ENCODE measurements around the gene SPINK4.

The SPINK4 gene

DNA sequence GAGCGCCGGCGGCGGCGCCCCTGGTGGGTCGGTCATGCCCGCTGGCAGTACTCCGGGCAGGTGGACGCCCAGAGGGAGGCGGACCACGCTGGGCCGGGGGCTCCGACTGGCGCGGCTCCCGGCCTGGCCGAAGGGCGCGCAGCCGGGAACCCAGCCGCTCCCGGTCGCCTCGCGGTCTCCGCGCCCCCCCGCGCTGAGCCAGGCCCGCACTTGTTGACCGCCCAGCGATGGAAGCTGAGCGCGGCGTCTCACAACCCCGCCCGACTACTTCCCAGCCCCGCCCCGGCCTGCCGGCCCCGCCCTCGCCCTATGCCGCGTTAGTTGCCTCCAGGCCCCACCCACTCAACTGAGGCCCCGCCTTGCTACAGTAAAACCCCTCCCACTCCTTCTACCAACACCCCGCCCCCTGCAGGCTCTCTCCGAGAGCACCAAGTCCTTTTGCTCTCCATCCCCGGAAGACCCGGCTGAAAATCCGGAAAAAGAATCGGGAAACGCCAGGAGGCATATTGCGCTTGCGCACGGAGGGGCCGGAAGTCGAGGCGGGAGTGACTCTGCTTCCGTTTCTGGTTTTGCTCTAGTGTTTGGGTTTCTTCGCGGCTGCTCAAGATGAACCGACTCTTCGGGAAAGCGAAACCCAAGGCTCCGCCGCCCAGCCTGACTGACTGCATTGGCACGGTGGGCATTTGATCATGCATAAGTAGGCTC, 24.7 kb downstream of the SPINK4 start, which contains the start of the genes BAG1 and CHMP5:
Gene BAG1 (minus strand): TSS at position 236 of the 705 bp plus-strand sequence.
Gene CHMP5 (plus strand): TSS at position 577 of the 705 bp plus-strand sequence. CDS start 30 bp downstream, at position 607.
- Mint-ChIP-seq H3K4me3 (peak within 1 kb of the TSS; percentile 90), H3K4me1 (peaks cover 40% of the 10 kb centered on the region), H3K27me3 (no peaks in the 10 kb centered on the region), H3K36me3 (peaks cover 26% of the 10 kb centered on the region), H3K27ac (peak within 1 kb of the TSS; percentile 93), H3K9me3 (no peaks in the 10 kb centered on the region)
- peak; percentile 97 for ATAC-seq

DNA sequence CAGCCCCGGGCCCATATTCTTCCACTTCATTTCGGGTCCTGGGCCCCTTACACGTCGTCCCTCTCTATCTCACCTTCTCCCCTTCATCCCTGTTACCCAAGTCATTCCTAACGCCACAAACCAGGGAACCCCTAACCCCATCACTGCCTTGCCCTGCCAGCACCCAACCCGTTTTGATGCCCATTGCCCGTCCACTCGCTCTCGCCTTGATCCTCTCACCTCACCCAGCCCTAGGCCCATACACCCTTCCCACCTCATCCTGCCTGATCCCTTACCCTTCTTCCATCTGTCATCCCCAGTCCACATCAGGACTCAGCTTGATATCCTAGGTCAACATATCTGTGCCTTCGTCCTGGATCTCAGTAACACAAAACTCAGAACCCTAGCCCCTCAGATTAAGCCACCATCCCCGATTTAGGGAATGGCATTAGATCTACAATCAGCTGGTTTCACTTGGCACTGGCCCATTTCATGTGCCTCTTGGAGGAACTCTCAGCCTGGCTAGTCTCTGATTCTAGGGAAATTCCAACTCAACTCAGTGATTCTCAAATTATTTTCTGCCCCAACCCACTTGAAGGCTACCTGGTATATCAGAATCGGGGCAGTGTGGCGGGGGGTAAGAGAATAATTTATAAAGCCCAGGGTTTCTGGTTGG, 25.4 kb downstream of the SPINK4 start:
- no peaks in the 10 kb centered on the region for H3K9me3 Mint-ChIP-seq
- H3K4me3 Mint-ChIP-seq, result peak overlapping the region; percentile 90
- ATAC-seq, result no peak
- H3K36me3 Mint-ChIP-seq, result peaks cover 20% of the 10 kb centered on the region
- peaks cover 40% of the 10 kb centered on the region for H3K4me1 Mint-ChIP-seq
- H3K27ac Mint-ChIP-seq, result peak overlapping the region; percentile 93
- no peaks in the 10 kb centered on the region for H3K27me3 Mint-ChIP-seq

DNA sequence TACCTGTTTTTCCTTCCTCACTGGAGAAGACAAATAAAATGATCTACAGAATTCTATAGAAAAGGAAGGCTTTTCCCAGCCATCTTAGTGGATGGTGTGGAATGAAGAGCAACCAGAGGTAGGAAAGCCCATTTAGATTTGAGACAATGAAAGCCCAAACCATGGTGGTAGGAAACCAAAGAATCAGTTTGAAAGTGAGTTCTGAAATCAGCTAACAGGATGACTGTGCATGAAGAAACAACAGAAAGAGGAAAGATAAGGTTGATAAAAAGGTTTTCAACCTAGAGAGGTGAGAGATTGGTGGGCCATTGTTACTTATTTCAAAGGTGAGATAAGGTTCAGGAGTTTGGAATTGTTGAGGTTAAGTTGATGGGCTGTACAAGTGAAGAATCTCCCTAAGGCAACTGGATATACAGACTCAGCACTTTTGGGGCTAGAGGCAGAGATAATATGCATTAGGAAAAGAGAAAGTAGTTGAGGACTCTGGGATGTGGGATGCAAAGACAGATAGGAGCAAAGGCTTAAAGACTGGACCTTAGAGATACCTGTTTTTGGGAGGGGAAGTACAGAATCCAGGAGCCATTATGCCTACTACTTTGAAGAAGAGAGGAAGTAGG, 27.3 kb downstream of the SPINK4 start:
- peaks cover 34% of the 10 kb centered on the region for H3K36me3 Mint-ChIP-seq
- ATAC-seq, result no peak
- H3K4me1 Mint-ChIP-seq, result peaks cover 40% of the 10 kb centered on the region
- peak overlapping the region; percentile 3 for H3K27ac Mint-ChIP-seq
- no peaks in the 10 kb centered on the region for H3K27me3 Mint-ChIP-seq
- no peak overlapping the region for H3K4me3 Mint-ChIP-seq
- no peaks in the 10 kb centered on the region for H3K9me3 Mint-ChIP-seq

DNA sequence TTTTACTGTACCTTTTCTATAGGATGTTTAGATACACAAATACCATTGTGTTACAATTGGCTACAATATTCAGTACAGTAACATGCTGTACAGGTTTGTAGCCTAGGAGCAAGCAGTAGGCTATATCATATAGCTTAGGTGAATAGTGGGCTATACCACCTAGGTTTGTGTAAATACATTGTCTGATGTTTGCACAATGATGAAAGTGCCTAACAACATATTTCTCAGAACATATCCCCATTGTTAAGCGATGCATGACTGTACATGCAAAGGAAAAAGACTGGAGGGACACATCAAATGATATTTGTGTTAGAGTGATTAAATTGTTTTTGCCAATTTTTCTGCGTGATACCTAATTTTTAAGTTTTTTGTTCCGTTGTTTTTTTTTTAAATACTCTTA, 30.2 kb downstream of the SPINK4 start:
- Mint-ChIP-seq H3K4me1 (peaks cover 23% of the 10 kb centered on the region), H3K27me3 (no peaks in the 10 kb centered on the region), H3K36me3 (peaks cover 48% of the 10 kb centered on the region), H3K4me3 (no peak overlapping the region), H3K27ac (no peak overlapping the region), H3K9me3 (no peaks in the 10 kb centered on the region)
- no peak for ATAC-seq

DNA sequence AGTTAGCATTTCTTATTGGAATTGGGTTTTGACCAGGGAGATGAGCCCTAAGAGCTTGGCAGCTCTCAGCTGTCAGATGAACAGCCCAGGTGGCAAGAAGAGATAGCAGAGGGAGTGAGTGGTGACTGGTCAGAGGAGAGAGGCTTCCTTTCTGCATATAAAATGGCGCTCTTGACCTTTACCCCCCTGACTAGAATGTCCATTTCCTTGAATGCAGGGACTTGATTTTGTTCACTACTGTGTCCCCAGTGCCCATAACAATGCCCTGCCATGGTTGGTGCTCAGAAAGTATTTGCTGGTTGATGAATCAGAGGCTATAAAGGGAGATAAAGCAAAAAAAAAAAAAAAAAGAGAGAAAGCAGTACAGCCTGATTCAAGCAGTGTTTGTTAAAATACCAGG, 32.1 kb downstream of the SPINK4 start:
- no peak for ATAC-seq
- Mint-ChIP-seq H3K27ac (no peak overlapping the region), H3K4me1 (peaks cover 5% of the 10 kb centered on the region), H3K4me3 (no peak overlapping the region), H3K36me3 (peaks cover 51% of the 10 kb centered on the region), H3K9me3 (no peaks in the 10 kb centered on the region), H3K27me3 (no peaks in the 10 kb centered on the region)

DNA sequence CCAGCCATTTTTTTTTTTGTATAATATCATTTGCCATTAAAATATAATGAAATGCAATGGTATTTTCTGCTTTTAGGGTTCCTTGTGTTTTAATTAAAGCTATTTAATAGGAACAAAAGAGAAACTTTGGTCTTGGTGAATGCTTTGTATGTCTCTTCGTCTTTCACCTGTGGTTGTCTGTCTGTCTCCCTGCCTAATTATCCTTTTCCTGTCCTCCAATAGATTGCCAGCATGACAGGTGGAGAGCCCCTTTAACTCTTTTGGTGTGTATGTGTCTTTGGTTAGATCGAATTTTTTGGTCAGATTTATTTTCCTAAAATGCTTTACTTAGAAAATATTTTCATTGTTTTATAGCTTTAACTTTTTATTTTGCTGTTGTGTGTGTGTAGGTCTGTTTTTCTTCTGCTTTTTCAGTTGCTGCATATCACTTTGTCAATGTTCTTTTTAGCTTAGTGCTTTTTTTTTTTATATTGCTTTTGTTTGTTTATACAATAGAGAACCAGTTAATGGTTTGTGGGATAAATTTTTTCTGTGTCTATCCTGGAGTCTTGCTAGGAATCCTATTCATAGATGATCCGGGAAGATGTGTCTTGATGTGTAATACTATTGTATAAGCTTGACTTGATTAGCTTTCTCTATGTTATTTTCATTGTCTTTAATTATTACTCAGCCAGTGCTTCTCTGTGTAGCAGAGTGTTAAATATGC, 33.5 kb downstream of the SPINK4 start:
- Mint-ChIP-seq H3K9me3 (no peaks in the 10 kb centered on the region), H3K4me1 (no peaks in the 10 kb centered on the region), H3K36me3 (peaks cover 56% of the 10 kb centered on the region), H3K27me3 (no peaks in the 10 kb centered on the region), H3K27ac (no peak overlapping the region), H3K4me3 (no peak overlapping the region)
- no peak for ATAC-seq

DNA sequence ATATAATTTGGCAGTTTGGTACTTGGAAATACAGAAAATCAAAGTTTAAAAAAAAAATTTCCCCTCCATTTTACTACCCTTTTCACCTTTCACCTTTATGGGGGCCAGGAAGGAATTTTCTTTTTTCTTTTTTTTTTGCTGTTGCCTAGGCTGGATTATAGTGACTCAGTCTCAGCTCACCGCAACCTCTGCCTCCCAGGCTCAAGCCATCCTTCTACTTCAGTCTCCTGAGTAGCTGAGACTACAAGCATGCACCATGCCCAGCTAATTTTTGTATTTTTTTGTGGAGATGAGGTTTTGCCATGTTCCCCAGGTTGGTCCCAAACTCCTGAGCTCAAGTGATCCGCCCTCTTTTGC, 34.0 kb downstream of the SPINK4 start:
- no peaks in the 10 kb centered on the region for H3K9me3 Mint-ChIP-seq
- H3K27ac Mint-ChIP-seq, result no peak overlapping the region
- no peak overlapping the region for H3K4me3 Mint-ChIP-seq
- no peak for ATAC-seq
- H3K27me3 Mint-ChIP-seq, result no peaks in the 10 kb centered on the region
- H3K36me3 Mint-ChIP-seq, result peaks cover 56% of the 10 kb centered on the region
- H3K4me1 Mint-ChIP-seq, result no peaks in the 10 kb centered on the region

DNA sequence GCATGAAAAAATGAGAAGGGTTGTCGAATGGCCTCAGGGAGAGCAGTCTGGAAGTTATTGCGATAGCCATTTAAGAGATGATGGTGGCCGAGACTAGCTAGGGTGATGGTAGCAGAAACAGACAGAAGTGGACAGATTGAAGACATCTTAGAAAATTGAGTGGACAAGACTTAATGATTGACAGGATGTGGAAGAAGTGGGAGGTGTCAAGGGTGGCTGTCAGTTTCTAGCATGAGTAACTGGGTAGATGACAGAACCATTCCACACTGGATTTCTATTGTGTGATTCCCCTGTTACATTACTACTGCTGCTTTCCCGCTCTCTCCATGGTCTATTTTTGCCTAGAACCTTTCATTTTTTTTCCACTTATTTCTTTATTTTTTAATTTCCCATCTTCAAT, 37.5 kb downstream of the SPINK4 start:
- H3K36me3 Mint-ChIP-seq, result peaks cover 50% of the 10 kb centered on the region
- H3K27ac Mint-ChIP-seq, result no peak overlapping the region
- no peaks in the 10 kb centered on the region for H3K9me3 Mint-ChIP-seq
- H3K4me1 Mint-ChIP-seq, result peaks cover 7% of the 10 kb centered on the region
- H3K4me3 Mint-ChIP-seq, result no peak overlapping the region
- H3K27me3 Mint-ChIP-seq, result no peaks in the 10 kb centered on the region
- no peak for ATAC-seq

DNA sequence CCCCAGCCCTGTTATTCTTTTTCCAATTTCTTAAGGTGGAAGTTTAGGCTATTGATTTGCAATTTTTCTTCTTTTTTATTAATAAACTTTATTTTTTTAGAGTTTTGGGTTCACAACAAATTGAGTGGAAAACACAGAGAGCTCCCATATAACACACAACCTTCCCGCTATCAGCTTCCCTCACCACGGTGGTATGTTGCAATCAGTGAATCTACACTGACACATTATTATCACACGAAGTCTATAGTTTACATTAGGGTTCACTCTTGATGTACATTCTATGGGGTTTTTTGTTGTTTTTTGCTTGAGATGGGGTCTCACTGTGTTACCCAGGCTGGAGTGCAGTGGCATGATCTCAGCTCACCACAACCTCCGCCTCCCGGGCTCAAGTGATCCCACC, 45.5 kb downstream of the SPINK4 start:
- ATAC-seq, result no peak
- H3K4me1 Mint-ChIP-seq, result peaks cover 8% of the 10 kb centered on the region
- H3K27me3 Mint-ChIP-seq, result no peaks in the 10 kb centered on the region
- no peaks in the 10 kb centered on the region for H3K9me3 Mint-ChIP-seq
- no peak overlapping the region for H3K27ac Mint-ChIP-seq
- peaks cover 21% of the 10 kb centered on the region for H3K36me3 Mint-ChIP-seq
- H3K4me3 Mint-ChIP-seq, result no peak overlapping the region

DNA sequence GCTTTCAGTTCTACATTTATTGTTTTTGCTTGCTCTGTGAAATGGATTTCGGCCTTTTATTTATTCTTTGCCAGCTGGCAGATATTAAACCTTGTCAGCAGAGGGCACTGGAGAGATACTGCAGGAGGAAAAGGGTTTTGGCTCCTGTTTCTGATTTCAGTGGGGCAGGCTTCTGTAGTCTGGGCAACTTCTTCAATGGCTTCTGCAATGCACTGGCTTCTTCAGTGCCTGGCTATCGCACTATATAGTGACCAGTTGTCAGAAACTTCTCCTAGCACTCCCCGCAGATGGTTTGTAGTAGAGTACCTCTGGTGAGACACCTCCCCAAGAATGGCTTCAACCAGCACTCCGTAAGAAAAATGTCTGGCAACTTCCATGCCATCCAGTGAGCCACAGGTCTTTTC, 47.1 kb downstream of the SPINK4 start:
- Mint-ChIP-seq H3K27me3 (no peaks in the 10 kb centered on the region), H3K4me3 (no peak overlapping the region), H3K9me3 (no peaks in the 10 kb centered on the region), H3K36me3 (peaks cover 16% of the 10 kb centered on the region), H3K27ac (no peak overlapping the region), H3K4me1 (peaks cover 15% of the 10 kb centered on the region)
- ATAC-seq, result no peak

DNA sequence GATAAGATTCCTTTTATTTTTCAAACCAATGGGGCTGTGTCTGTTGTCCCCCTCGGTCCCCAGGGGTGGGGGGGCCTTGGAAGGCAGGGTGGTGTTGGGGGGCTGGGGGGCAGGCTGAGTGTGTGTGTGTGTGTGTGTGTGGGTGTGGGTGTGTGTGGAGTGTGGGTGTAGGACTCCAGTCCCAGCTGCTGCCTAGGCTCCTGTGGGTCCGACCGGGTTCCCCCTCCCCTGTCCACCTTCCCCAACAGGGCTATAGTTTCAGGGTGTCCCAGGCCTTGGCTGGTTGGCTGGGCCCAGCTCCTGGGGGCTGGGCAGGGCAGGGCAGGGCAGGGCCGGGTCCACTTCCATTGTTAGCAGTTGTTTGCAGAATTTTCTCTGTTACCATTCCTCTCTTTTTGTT, 48.3 kb downstream of the SPINK4 start:
- H3K27me3 Mint-ChIP-seq, result no peaks in the 10 kb centered on the region
- ATAC-seq, result no peak
- H3K27ac Mint-ChIP-seq, result peak overlapping the region; percentile 98
- no peaks in the 10 kb centered on the region for H3K9me3 Mint-ChIP-seq
- H3K4me1 Mint-ChIP-seq, result peaks cover 22% of the 10 kb centered on the region
- H3K36me3 Mint-ChIP-seq, result peaks cover 16% of the 10 kb centered on the region
- H3K4me3 Mint-ChIP-seq, result no peak overlapping the region

DNA sequence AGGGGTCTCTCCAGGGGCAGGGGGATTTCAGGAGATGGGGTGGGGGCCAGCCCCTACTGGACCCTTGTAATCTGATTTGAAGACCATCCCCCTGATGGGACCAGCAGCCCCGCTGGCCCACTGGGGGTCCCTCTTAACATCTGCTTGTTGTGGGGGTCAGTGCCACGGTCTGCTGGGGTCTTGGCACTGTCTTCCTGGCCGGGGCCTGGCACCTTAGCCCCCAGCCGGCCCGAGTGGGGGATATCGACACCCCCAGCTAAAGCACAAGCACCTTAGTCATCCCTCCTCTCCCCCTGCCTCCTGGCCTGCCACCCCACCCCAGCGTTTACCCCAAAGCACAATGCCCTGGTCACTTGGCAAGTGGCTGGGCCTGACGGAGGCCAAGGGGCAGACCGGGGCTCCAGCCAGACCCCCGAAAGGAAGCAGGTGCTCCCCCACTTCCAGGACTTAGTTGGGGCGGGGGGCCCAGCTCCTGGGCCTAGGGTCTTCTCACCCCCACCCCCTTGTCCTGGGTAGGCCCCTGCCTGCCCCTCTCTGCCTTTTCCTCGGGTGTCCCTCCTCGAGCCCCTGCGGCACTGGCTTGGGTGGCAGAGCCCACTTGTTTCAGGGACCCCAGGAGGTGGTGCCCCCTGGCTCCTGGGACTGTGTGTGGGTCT, 49.0 kb downstream of the SPINK4 start:
- H3K27me3 Mint-ChIP-seq, result no peaks in the 10 kb centered on the region

DNA sequence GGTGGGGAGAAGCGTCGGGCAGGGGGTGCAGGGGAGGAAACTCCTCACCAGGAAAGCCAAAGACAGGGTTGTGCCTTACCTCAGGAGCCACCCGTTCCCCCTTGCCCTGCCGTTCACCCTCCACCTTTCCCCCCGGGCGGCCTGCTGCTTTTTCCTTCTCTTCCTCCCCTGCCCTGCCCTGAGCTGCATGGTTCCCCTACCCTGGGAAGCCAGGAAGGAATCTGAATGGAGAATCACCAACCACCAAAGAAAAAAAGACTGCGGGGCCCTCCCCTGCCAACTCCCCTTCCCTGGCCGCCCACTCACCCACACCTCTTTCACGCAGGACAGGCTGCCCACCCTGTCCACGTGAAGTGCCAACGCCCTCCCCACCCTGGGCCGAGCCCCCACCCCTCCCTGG, 49.5 kb downstream of the SPINK4 start:
- ATAC-seq, result peak; percentile 3
- Mint-ChIP-seq H3K27me3 (no peaks in the 10 kb centered on the region), H3K36me3 (peaks cover 22% of the 10 kb centered on the region), H3K9me3 (no peaks in the 10 kb centered on the region), H3K27ac (peak overlapping the region; percentile 98), H3K4me3 (peak overlapping the region; percentile 92), H3K4me1 (peaks cover 29% of the 10 kb centered on the region)

More for the DNA sequence above, 49.0 kb downstream of the SPINK4 start:
- ATAC-seq, result no peak
- Mint-ChIP-seq H3K4me1 (peaks cover 26% of the 10 kb centered on the region), H3K27ac (peak overlapping the region; percentile 98), H3K4me3 (peak overlapping the region; percentile 92), H3K9me3 (no peaks in the 10 kb centered on the region), H3K36me3 (peaks cover 19% of the 10 kb centered on the region)

DNA sequence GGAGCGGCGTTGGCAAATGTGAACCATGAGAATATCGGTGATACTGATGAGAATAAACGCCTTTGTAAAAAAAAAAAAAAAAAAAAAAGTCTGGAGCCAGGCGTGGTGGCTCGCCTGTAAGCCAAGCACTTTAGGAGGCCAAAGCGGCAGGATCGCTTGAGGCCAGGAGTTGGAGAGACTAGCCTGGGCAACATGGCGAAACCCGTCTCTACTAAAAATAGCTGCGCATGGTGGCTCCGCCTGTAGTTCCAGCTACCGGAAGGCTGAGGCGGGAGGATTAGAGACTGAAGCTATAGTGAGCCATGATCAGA, 49.9 kb downstream of the SPINK4 start:
- Mint-ChIP-seq H3K4me3 (peak overlapping the region; percentile 92), H3K9me3 (no peaks in the 10 kb centered on the region)
- no peak for ATAC-seq

More for the DNA sequence above, 49.9 kb downstream of the SPINK4 start:
- Mint-ChIP-seq H3K4me1 (peaks cover 33% of the 10 kb centered on the region), H3K27me3 (no peaks in the 10 kb centered on the region), H3K36me3 (peaks cover 26% of the 10 kb centered on the region), H3K27ac (peak overlapping the region; percentile 98)

Data from stimulated activated memory B cell treated with anti-CD40 and anti-IgM and Interleukin-4, amounts not matched to agents 10 μg/mL and 1 μg/mL and 100 μg/mL, for 72 hours (primary cell).